Breast epithelium (tissue), 4 donors: Measurements from ENCODE around the gene RHEX. TPM values are rescaled to one million over a fixed set of nuclear protein-coding genes. Genes with fewer than 3 reads are reported as not detected.

Experiments
- DNase-seq, 2 donors: peaks; one replicate each; pipeline ENCODE4 v3.0.0-alpha.2; 2019; ENCODE audit warnings: low spot score in 2 of 2
- H3K27ac ChIP-seq, 2 donors: fragments of 200-600 bp; sonication (generic) in 1 of 2; one replicate each; pipeline ENCODE4 v1.5.1; 2016 to 2019; ENCODE audit warnings: mild to moderate bottlenecking in 1 of 2
- H3K27me3 ChIP-seq, 2 donors: fragments of 200-600 bp; sonication (generic) in 1 of 2; one replicate each; pipeline versions ENCODE4 v1.5.1 to v1.6.0; 2017 to 2019; ENCODE audit warnings: control low read depth in 1 of 2, mild to moderate bottlenecking in 1 of 2
- H3K36me3 ChIP-seq: fragments of 200-600 bp; one replicate; pipeline ENCODE4 v1.5.1; 2019
- H3K4me1 ChIP-seq, 2 donors: fragments of 200-600 bp; sonication (generic); one replicate each; pipeline ENCODE4 v1.5.1; 2016 to 2019; ENCODE audit warnings: control low read depth in 1 of 2
- H3K4me3 ChIP-seq, 3 donors: fragments of 200-600 bp; sonication (generic); 1 replicate in 2 of 3; 2 replicates in 1 of 3; pipeline ENCODE4 v1.5.1; 2016 to 2019; ENCODE audit warnings: mild to moderate bottlenecking in 3 of 3, moderate library complexity in 2 of 3
- H3K9me3 ChIP-seq, 2 donors: fragments of 200-600 bp; sonication (generic) in 1 of 2; one replicate each; pipeline ENCODE4 v1.5.1; 2016 to 2019; ENCODE audit warnings: control low read depth in 1 of 2
- CTCF ChIP-seq, 3 donors: fragments of 450-650 bp; IDR thresholded peaks; one replicate each; pipeline ENCODE4 v1.5.1; 2016 to 2017; ENCODE audit warnings: antibody characterized with exemption in 3 of 3, mild to moderate bottlenecking in 3 of 3, moderate library complexity in 3 of 3
- POLR2A ChIP-seq: fragments of 450-650 bp; IDR thresholded peaks from one replicate; pipeline ENCODE4 v1.6.1; 2016; ENCODE audit warnings: antibody characterized with exemption, mild to moderate bottlenecking, moderate library complexity
- POLR2AphosphoS5 ChIP-seq, 3 donors: sonication (generic); formaldehyde crosslinking; IDR thresholded peaks; one replicate each; pipeline ENCODE4 v1.6.1; 2017; ENCODE audit warnings: antibody characterized with exemption in 3 of 3
- intact Hi-C: fragments of 100-400 bp; cut with DNase I; formaldehyde crosslinking; loops from one replicate; pipeline ENCODE4 v1.15.1; 2023; ENCODE audit warnings: low total_unique reads
- total RNA-seq, 3 donors: library from RNA; depleted of rRNA; stranded (reverse); fragments of >200 nt; gene quantifications; one replicate each; pipeline ENCODE4 v1.1.0, GENCODE V29; 2016

The RHEX gene
- total RNA-seq, 3 donors from 2014 or later, result 0.98 to 20.6 (median 4.4) TPM

DNA sequence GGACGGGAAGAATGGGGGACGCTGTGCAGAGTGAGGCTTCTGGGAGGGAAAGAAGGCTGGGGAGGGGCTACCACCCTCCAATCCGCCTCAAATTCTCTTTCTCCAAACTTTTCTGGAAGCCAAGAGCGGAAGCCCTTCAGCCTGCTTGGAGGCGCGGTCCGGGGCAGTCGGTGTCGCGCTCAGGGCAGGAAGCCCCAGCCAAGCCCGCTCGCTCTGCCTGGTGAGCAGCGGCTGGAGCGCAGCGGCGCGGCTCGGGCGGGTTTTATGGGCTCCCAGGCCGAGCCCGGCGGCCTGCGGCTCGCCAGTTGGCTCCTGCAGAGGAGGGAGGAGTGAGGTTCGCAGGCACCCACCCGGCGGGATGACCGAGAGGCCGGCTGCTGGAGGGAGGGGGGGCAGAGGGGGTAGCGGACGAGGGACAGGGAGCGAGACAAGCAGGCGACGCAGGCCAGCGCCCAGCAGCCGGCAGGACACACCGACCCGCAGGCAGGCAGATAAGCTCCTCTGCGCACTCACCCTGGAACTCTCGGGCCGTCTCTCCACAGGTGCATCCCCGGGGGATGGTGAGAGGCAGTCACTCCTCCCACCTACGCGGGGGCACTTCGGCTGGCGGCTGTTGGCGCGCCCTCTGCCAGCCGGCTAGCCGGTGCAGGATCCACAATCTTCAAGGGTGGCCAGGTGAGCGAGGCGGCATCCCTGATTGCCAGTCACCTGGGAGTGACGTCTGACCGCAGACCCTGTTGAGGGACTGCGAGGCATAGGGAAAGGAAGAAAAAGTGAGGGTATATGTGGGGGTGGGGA lies 64.4 kb downstream of the RHEX start, which contains the start of gene AVPR1B:
TSS of gene AVPR1B (minus strand) at position 238 of the 798 bp plus-strand sequence. CDS start 498 bp downstream, outside the sequence.
- H3K36me3 ChIP-seq, result no peaks in the 10 kb centered on the region
- TF ChIP-seq POLR2AphosphoS5 (IDR thresholded peaks at IDR 0.05), result no peak
- no peak for TF ChIP-seq POLR2A
- peak within 1 kb of the TSS; percentile 42 to 68 (median 46) for H3K4me3 ChIP-seq
- DNase-seq, result no peak
- intact Hi-C loops, result no loop called here
- no peak within 1 kb of the TSS for H3K27ac ChIP-seq
- no peaks in the 10 kb centered on the region for H3K9me3 ChIP-seq
- no peaks in the 10 kb centered on the region for H3K27me3 ChIP-seq
- H3K4me1 ChIP-seq, result peaks cover 5 to 6% of the 10 kb centered on the region in 2 donors

- DNase-seq, result no peak
- no peaks in the 10 kb centered on the region for H3K27me3 ChIP-seq
- no peak overlapping the region for H3K4me3 ChIP-seq
- H3K27ac ChIP-seq, result no peak overlapping the region
- intact Hi-C loops, result no loop called here
- peaks cover 5 to 6% of the 10 kb centered on the region in 2 donors for H3K4me1 ChIP-seq
- H3K9me3 ChIP-seq, result no peaks in the 10 kb centered on the region
- TF ChIP-seq CTCF (IDR thresholded peaks at IDR 0.05), result no peak
- no peak for TF ChIP-seq POLR2A
- no peak for TF ChIP-seq POLR2AphosphoS5 (IDR thresholded peaks at IDR 0.05)
- no peaks in the 10 kb centered on the region for H3K36me3 ChIP-seq
Observed at GRCh38 chr1:206120406-206120805, 67.4 kb downstream of the RHEX start.

DNA sequence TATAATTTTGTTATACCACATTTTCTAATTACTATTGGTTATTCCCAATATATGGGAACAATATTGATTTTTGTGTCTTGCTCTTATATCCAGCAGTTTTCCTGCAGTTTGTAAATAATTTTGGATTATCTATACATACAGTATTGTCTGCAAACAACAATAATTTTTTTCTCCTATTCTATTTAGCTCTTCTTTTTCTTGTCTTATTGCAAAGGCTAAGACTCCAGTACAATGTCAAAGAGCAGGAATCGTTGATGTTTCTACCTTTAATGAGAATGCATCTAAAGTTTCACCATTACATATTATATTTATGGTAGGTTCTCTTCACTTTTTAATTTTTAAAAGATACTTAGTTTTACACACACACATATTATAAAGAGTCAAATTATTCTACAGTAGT lies 68.3 kb downstream of the RHEX start:
- intact Hi-C loops, result no loop called here
- DNase-seq, result no peak
- Histone ChIP-seq H3K4me3 (no peak overlapping the region), H3K4me1 (peaks cover 5 to 6% of the 10 kb centered on the region in 2 donors), H3K36me3 (no peaks in the 10 kb centered on the region), H3K27me3 (no peaks in the 10 kb centered on the region), H3K27ac (no peak overlapping the region), H3K9me3 (no peaks in the 10 kb centered on the region)
- TF ChIP-seq CTCF (IDR thresholded peaks at IDR 0.05) (no peak), POLR2A (no peak), POLR2AphosphoS5 (IDR thresholded peaks at IDR 0.05) (no peak)

DNA sequence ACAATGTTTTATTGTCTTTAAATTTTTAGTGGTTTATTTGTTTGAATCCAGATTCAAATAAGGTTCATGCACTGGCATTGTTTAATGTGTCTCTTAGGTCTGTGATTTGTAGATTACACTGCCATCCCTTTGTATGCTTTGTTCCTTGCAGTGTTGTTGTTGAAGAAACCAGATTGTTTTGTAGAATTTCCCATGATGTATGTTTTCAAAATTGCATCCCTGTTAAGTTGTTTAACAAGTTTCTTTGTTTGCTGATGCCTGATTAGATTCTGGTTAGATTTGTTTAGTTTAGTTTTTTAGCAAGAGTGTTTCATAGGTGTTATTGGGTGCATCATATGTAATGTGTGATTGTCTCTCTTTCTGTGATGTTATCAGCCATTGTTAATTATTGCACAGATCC lies 69.7 kb downstream of the RHEX start:
- Histone ChIP-seq H3K36me3 (no peaks in the 10 kb centered on the region), H3K27me3 (no peaks in the 10 kb centered on the region), H3K4me3 (no peak overlapping the region), H3K4me1 (peaks cover 2 to 4% of the 10 kb centered on the region in 2 donors), H3K27ac (no peak overlapping the region), H3K9me3 (no peaks in the 10 kb centered on the region)
- TF ChIP-seq POLR2AphosphoS5 (IDR thresholded peaks at IDR 0.05) (no peak), POLR2A (no peak), CTCF (IDR thresholded peaks at IDR 0.05) (no peak)
- intact Hi-C loops, result no loop called here
- no peak for DNase-seq

- intact Hi-C loops, result no loop called here
- no peak overlapping the region for H3K4me3 ChIP-seq
- DNase-seq, result no peak
- no peaks in the 10 kb centered on the region for H3K4me1 ChIP-seq
- no peaks in the 10 kb centered on the region for H3K36me3 ChIP-seq
- TF ChIP-seq CTCF (IDR thresholded peaks at IDR 0.05), result no peak
- TF ChIP-seq POLR2AphosphoS5 (IDR thresholded peaks at IDR 0.05), result no peak
- H3K27ac ChIP-seq, result no peak overlapping the region
- no peaks in the 10 kb centered on the region for H3K9me3 ChIP-seq
- no peaks in the 10 kb centered on the region for H3K27me3 ChIP-seq
Observed at GRCh38 chr1:206125346-206125745, 72.4 kb downstream of the RHEX start.
